HG02938 (cell line): ENCODE results near the gene FAM168A.
"Not testable (repeated sequence)": the region's sequence is repeated elsewhere in the genome, so short reads cannot be mapped to it uniquely, and the experiment has no call there.

Experiments used
- ATAC-seq: cut with Tn5 transposase; IDR thresholded peaks from one replicate; pipeline ENCODE4 v1.9.1; 2021; ENCODE audit warnings: mild to moderate bottlenecking, moderate library complexity; ENCODE audit not compliant: unreplicated experiment

The FAM168A gene

DNA sequence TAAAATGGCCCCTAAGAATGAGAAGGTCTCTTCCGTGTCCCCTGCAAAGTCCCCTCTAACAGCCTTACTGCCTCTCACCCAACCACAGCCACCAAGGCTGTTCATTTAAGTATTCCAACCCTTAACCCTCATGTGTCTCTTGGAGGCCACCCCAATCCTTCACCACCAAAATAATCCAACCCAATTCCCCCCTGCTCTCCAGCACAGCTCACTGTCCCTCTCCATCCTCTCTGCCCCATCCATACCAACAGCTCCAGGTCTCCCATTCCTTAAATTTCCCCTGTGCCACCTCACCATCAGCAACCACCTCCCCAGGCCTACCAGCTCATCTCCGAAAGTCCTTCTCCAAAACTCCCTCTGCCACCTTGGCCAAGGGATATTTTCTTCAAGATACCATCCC, 1.4 kb downstream of the FAM168A start:
- no peak for ATAC-seq

DNA sequence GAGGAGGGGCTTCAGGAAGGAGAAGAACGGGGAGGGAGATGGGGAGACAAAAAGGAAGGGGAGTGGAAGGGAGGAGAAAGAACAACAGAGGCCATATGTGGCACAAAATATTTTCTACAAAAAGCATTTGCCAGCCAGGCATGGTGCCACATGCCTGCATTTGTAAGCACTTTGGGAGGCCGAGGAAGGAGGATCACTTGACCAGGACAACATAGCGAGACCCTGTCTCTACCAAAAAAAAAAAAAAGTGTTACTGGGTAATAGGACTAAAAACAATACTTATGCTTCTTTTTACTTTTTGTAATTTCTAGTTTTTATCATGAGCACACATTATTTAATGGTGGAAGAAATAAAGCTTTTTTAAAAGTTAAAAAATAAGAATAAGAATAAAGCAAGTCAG, 5.3 kb downstream of the FAM168A start:
- no peak for ATAC-seq

DNA sequence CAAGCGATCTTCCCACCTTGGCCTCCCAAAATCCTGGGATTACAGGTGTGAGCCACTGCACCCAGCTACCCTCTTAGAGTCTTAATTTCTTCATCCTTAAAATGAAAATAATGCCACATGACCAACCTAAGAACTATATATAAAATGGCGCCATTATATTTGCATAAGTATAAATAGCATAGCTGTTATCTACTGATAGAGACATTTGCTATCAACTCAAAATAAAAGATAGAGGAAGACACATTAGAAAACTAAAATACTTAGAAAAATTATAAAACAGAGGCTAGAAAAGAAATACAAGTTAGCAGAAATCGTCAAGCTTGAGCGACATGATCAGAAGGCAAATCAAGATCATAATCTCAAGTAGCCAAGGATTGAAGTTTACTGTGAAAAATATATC, 6.2 kb downstream of the FAM168A start:
- ATAC-seq, result no peak

DNA sequence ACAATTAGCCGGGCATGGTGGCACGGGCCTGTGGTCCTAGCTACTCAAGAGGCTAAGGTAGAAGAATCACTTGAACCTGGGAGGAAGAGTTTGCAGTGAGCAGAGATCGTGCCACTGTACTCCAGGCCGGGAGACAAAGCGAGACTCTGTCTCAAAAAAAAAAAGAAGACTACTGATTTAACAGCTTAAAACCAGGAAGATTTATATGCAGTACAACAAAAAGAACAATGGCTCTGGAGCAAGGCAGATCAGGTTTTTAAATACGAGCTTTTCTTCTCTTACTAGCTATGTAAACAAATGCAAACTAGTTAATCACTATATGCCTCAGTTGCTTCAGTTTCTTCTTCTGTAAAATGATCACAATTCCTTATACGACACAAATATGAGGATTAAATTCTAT, 6.9 kb downstream of the FAM168A start:
- ATAC-seq, result no peak

DNA sequence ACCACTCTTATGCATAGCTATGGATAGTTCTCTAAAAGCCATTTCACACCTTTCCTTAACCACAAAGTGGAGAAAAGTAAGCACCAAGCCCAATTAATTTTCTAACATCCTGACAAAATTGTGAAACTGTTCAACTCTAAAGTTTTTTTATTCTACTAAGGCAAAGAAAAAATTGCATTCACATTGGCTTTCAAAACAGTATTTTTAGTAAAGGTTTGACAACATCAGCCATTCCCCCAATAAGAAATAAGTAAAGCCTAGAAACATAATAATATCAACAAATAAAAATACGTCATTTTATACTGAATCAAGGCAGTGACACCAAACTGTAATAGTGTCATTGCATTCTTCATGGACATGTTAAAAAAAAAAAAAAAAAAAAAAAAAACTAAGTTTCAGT, 11.1 kb downstream of the FAM168A start:
- ATAC-seq, result no peak

DNA sequence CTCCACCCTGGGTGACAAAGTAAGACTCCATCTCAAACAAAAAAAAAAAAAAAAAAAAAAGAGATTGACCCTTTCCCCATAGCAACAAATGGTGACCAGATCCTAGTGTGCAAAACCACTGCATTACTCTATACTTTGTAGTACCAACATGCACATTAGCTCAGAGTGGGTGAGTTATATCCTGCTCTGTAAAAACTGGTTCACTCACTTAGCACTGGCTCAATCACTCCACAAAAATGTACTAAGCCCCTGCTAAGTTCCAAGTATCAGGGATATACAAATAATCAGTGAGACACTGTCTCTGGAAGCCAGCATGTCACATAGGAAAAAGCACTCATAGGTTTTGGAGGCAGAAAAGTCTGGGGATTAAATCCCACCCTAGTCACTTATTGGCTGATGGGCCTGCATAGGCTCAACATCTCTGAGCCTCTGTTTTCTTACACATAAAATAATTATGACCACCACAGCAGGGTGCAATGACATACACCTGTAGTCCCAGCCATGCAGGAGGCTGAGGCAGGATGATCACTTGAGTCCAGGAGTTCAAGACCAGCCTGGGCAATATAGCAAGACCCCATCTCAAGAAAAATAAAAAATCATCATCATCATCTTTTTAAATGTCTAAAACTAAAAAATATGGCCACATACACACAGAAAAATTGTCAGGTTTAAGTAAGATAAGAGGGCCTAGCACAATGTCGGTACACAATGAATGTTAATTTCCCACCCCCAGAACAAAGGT, 11.9 kb downstream of the FAM168A start:
- no peak for ATAC-seq

DNA sequence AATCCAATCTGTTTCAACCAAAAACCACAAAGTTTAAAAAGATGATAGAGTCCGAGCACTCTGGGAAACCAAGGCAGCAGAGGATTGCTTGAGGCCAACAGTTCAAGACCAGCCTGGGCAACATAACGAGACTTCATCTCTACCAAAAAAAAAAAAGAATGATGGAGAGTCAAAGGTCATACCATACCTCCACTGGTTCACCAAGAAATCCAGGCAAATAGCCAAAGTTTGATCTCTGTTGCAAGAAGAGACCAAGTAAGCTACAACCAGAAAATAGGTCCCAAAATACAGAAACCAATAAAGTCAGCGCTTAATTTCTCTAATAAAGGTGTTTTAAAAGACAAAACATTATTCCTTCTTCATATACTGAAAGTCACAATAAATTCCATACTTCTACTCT, 13.1 kb downstream of the FAM168A start:
- no peak for ATAC-seq

DNA sequence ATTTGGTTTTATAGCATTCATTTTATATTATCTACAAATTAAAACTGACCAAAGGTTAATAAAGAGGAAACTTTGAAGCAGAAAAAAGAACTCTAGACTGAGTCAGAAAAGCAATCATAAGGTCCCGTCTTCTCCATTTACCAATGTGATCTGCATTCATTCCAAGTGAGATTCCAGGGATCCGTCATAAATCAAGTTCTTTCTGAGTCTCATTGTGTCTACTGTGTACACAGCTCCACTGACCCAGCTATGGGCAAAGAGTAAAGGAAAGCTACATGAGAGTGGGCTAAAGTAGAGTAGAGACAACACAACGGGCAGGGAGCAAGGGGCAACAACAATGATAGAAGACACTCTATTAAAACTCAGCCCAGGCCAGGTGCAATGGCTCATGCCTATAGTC, 15.3 kb downstream of the FAM168A start:
- no peak for ATAC-seq

DNA sequence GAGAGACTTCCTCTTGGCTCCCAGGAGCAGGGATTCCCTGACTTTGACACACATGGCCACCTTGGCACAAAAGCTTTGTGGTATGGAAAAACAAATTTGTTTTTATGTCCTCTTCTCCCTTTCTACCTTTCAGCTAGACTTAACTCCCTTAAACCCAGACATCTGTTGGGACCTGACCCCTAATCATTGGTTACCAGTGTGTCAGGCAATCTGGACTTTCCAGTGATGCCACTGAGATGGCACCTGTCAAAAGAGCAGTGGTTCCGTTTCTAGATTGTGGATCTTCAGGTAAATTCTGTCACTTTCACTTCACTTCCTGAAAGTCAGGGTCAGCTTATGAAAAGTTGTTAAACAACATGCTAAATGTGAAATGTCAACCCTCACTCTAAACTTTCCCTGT, 17.2 kb downstream of the FAM168A start:
- ATAC-seq, result not testable (repeated sequence)

DNA sequence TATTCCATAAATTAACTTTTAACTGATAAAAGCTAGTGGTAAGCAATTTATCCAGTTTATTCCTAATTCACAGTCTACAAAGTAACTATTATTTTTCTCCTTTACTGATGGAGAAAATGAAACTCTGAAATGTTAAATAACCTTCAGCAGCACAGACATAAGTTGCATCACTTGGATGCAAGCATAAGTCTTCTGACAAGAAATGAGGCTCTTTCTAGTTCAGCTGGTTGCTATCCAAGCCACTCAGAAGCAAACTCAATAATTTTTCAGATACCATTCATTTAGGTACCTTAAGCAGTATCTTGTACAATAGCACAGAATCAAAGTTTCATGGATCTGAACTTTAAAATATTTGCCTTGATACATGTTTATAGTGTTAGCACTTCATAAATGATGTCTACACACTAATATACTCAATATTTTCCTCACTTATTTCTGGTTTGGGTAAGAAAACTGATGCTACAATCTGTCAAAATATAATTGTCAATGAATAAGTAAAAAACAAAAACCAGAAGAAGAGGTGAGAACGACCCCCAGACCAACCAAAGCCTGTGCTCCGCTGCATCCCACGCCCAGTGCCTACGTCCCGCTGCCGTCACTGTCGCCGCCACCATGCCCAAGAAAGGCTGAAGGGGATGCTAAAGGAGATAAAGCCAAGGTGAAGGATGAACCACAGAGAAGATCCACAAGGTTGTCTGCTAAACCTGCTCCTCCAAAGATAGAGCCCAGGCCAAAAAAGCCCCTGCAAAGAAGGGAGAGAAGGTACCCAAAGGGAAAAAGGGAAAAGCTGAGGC, 18.1 kb downstream of the FAM168A start:
- ATAC-seq, result no peak

DNA sequence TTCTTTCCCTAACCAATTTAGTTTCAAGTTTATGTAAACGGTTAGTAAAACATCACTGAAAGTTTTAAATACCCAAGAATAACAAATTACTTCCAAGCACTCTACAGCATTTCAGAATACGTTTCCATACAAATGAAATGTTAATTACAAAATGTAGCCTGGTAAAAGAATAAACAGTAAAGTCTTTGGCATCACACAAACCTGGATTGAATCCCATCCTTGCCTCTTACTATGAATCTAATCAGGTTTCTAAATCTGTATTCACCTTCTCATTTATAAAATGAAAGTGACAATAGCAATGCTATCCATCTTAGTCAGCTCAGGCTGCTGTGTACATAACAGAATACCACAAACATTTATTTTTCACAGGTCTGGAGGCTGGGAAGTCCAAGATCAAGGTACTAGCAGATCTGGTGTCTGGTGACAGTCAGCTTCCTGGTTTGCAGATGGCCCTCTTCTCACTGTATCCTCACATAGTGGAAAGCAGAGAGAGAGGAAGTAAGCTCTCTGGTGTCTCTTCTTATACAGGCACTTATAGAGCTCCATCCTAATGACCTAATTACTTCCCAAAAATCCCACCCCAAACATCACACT, 19.2 kb downstream of the FAM168A start:
- no peak for ATAC-seq

DNA sequence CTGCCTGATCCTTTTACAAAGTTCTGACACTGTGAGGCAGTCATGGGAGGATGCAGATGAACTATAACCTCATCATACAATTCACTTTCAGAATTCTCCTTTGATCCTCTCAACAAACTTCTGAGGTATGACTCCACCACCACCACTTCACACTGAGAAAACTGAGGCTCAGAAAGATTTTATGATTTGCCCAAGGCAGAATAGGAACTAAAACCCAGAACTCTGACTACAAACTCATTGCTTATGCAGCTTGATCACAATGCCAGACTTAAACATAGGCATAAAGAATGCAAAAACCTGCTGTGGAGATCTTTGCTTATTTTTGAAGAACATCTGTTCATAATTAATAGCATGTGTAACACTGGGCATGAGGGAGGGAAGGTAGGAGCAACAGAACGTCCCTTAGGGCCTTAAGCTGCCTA, 20.4 kb downstream of the FAM168A start:
- no peak for ATAC-seq

DNA sequence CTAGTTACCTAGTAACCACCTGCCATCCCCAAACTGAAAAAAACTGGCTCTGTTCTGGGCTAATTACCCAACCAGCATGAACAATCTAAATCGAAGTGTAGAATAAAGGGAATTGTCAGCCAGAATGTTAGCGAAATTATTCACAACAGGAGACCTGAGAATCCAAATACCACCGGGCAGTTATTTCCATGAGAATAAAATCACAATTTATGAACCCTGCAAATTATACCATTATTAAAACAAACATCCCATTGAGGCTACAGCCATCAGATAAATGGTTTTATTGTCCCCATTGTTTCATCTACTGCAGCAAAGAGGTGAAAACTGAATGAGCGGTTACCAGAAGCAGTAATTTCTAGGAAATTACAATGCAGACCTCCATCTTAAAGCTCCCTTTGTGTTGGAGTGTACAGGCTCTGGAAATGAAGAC, 21.7 kb downstream of the FAM168A start:
- no peak for ATAC-seq

DNA sequence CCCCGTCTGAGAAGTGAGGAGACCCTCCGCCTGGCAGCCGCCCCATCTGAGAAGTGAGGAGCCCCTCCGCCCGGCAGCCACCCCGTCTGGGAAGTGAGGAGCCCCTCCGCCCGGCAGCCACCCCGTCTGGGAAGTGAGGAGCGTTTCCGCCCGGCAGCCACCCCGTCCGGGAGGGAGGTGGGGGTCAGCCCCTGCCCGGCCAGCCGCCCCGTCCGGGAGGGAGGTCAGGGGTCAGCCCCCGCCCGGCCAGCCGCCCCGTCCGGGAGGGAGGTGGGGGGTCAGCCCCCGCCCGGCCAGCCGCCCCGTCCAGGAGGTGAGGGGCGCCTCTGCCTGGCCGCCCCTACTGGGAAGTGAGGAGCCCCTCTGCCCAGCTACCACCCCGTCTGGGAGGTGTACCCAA, 25.9 kb downstream of the FAM168A start:
- not testable (repeated sequence) for ATAC-seq

DNA sequence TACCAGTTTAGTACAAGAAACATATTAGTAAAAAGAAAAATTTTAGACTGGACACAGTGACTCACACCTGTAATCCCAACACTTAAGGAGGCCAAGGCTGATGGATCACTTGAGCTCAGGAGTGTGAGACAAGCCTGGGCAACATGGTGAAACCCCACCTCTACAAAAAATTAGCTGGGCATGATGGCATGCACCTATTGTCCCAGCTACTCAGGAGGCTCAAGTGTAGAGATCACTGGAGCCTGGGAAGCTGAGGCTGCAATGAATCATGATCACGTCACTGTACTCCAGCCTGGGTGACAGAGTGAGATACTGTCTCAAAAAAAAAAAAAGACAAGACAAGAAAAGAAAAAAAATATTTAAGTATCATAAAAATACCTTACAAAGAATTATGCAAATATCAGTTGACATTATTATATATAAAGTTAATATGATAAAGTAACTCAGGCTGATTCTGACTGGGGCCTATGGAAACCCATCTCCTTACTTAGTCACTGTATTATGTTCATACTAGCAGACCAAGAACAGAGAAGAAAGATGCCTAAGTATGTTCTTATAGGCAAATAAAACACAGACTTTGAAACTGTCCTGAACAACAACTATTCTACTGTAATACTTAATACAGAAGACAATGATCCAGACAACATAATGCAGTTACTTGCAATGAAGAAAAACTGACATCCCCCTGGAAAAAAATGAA, 27.3 kb downstream of the FAM168A start:
- ATAC-seq, result no peak

DNA sequence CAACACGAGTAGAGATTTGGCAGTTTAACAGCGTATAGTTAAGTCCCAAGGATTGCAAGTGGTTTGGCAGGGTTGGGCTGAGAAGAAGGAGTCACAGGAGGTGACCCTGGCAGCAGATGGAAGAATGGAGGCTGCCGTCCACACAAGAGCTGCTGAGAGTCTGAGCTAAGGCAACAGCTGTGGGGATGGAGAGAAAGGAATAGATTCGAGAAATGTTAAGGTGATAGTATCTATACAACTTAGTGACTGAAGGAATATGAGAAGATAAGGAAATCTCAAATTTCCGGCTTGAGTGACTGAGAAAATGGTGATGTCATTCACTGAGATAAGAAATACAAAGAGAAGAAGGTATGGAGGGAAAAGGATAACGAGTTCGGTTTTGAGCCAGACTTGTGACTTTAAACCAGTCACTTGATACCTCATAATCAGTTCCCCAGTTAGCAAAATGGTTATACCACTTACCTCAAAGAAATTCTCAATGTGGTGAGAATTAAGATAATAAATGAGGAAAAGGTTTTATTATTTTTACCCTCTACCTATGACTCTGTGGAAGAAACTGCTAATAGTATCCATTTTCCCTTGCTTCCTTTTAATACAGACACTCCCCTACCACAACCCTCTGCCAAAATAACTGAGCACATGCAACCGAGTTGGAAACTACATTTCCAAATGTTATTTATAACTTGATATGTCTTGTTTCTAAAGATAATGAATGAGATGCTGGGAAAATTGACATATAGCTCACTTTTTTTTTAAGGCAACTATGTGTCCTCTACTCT, 30.7 kb downstream of the FAM168A start:
- ATAC-seq, result no peak

DNA sequence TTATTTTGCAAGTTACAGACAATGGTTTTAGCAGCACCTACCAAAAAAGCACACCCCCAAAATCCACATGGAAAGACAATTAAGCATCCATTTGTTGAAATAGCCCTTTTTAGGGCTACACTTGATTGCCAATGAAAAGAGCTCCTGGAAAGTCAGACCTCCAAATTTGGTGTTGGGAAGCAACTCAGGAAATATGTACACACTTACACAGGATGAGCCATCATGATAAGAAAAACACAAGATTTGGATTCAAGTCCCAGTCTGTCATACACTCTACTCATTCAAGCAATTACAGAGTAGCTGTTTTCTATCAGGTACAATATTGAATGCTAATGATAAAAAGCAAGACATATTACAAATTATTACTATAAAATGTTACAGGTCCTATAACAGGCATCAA, 31.5 kb downstream of the FAM168A start:
- no peak for ATAC-seq

DNA sequence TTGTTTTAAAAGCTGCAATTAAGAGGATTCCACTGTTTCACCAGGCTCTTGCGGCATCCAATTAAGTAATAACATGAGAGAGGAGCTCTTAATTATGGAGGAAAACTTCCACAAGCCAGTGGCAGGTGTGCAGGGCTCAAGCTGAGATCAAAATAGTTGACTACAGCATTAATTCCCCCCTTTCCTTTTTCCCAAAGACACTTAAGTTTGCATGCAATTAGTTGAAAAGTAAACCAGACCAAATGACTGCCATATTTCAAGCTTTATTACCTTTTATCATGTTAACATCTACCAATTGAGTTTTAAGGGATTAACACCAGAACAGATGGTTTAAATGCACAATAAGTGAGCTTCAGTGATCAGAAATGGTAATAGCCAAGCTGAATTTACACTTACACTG, 32.1 kb downstream of the FAM168A start:
- ATAC-seq, result no peak

DNA sequence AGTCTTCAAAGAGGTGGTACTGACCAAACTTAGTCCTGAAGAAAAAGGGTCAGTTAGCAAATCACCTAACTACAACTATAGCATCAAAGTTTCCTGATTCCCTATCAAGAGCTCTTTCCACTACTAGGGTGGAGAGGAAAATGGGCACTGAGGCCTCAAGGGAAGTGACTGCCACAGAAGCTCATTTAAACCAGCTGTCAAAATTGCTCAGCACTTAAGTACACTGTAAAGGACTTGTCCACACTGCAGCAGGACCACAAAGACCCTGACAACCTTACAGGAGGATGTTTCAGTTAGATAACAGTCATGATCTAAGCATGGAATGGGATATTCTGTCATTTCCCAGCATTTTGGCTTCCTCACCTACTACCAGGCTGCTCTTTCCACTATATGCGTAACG, 33.0 kb downstream of the FAM168A start:
- ATAC-seq, result no peak

DNA sequence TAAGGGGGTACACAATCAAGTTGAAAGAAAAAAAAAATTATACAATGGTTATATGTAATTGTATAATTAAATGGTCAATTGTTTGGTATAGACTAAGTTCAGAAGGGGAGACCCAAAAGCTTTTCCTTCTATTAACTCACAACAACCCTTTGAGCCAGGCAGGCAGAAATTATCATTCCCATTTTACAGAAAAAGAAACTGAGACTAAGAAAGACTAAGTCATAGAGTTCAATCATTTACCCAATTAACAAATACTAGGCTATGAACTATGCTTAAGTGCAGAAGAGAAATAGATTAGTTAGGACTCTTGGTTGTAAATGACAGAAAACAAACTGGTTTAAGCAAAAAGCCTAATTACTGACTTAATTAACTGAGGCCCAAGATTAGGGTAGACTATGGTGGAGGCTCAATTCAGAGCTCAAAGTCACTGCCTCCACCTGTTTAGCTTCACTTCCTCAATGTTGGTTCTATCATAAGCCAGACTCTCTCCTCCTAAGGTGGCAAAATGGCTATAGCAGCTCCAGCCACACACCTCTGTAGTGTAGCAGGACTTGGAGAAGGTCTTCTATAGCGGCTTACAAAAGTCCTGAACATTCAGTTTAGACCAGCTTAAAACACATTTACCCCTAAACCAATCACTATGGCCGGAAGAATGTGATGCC, 34.2 kb downstream of the FAM168A start:
- ATAC-seq, result no peak
